ENCODE measurements around the gene CAMTA1.

CAMTA1 gene

GRCh38 chr1:6794164-6794563 lies 8.9 kb downstream of the CAMTA1 start:
- no peak overlapping the region for H3K9ac ChIP-seq (ENCODE audit: low read length)
- H3K9me3 ChIP-seq (ENCODE audit: insufficient read depth, low read length) = no peaks in the 10 kb centered on the region
- H3K79me2 ChIP-seq (ENCODE audit: insufficient read depth, low read length) = peaks cover 78% of the 10 kb centered on the region
- H3K9me2 ChIP-seq (replicated peaks; ENCODE audit: insufficient read depth, low read length) = no peaks in the 10 kb centered on the region
- H3K4me2 ChIP-seq (ENCODE audit: low read depth, low read length, poor library complexity, severe bottlenecking) = no peak overlapping the region
- TF ChIP-seq EZH2phosphoT487 (conservative IDR thresholded peaks at IDR 0.05; ENCODE audit: low read length) (no peak), CTCF (IDR thresholded peaks at IDR 0.05; ENCODE audit: insufficient read depth, low read length, poor library complexity, severe bottlenecking) (no peak)
- H3K4me3 ChIP-seq (ENCODE audit: insufficient read depth, low read length, poor library complexity, severe bottlenecking) = no peak overlapping the region
- H3F3A ChIP-seq (ENCODE audit: insufficient read depth) = no peaks in the 10 kb centered on the region
- H3K27ac ChIP-seq (ENCODE audit: low read depth, low read length) = no peak overlapping the region
- no peaks in the 10 kb centered on the region for H3K27me3 ChIP-seq (ENCODE audit: low read length)
- H3K36me3 ChIP-seq (ENCODE audit: low read length) = no peaks in the 10 kb centered on the region; the same call in 1 of the 2 replicates
- no peak overlapping the region for H2AFZ ChIP-seq (ENCODE audit: low read depth, low read length, severe bottlenecking)
- H4K20me1 ChIP-seq (ENCODE audit: low read depth, low read length) = 0 out of 2 replicates have a peak, but pooled peaks cover 8% of the 10 kb centered on the region

GRCh38 chr1:6795203-6795602 lies 9.9 kb downstream of the CAMTA1 start:
- Histone ChIP-seq H3K36me3 (ENCODE audit: low read length) (no peaks in the 10 kb centered on the region; the same call in 1 of the 2 replicates), H3F3A (ENCODE audit: insufficient read depth) (no peaks in the 10 kb centered on the region), H3K79me2 (ENCODE audit: insufficient read depth, low read length) (peaks cover 74% of the 10 kb centered on the region), H3K27ac (ENCODE audit: low read depth, low read length) (no peak overlapping the region), H3K27me3 (ENCODE audit: low read length) (no peaks in the 10 kb centered on the region), H3K9me2 (replicated peaks; ENCODE audit: insufficient read depth, low read length) (no peaks in the 10 kb centered on the region), H3K4me2 (ENCODE audit: low read depth, low read length, poor library complexity, severe bottlenecking) (no peak overlapping the region), H3K9me3 (ENCODE audit: insufficient read depth, low read length) (no peaks in the 10 kb centered on the region), H2AFZ (ENCODE audit: low read depth, low read length, severe bottlenecking) (no peak overlapping the region), H4K20me1 (ENCODE audit: low read depth, low read length) (0 out of 2 replicates have a peak, but pooled peaks cover 11% of the 10 kb centered on the region), H3K9ac (ENCODE audit: low read length) (no peak overlapping the region), H3K4me3 (ENCODE audit: insufficient read depth, low read length, poor library complexity, severe bottlenecking) (no peak overlapping the region)
- TF ChIP-seq CTCF (IDR thresholded peaks at IDR 0.05; ENCODE audit: insufficient read depth, low read length, poor library complexity, severe bottlenecking) = no peak
- TF ChIP-seq EZH2phosphoT487 (conservative IDR thresholded peaks at IDR 0.05; ENCODE audit: low read length) = no peak

- H3K9me2 ChIP-seq (replicated peaks; ENCODE audit: insufficient read depth, low read length) = no peaks in the 10 kb centered on the region
- H2AFZ ChIP-seq (ENCODE audit: low read depth, low read length, severe bottlenecking) = no peak overlapping the region
- no peaks in the 10 kb centered on the region for H3F3A ChIP-seq (ENCODE audit: insufficient read depth)
- H3K79me2 ChIP-seq (ENCODE audit: insufficient read depth, low read length) = peaks cover 73% of the 10 kb centered on the region
- no peak overlapping the region for H3K9ac ChIP-seq (ENCODE audit: low read length)
- H3K27ac ChIP-seq (ENCODE audit: low read depth, low read length) = no peak overlapping the region
- TF ChIP-seq EZH2phosphoT487 (conservative IDR thresholded peaks at IDR 0.05; ENCODE audit: low read length) (no peak), CTCF (IDR thresholded peaks at IDR 0.05; ENCODE audit: insufficient read depth, low read length, poor library complexity, severe bottlenecking) (no peak)
- no peak overlapping the region for H3K4me2 ChIP-seq (ENCODE audit: low read depth, low read length, poor library complexity, severe bottlenecking)
- H3K4me3 ChIP-seq (ENCODE audit: insufficient read depth, low read length, poor library complexity, severe bottlenecking) = no peak overlapping the region
- 0 out of 2 replicates have a peak, but pooled peaks cover 15% of the 10 kb centered on the region for H4K20me1 ChIP-seq (ENCODE audit: low read depth, low read length)
- no peaks in the 10 kb centered on the region; the same call in 1 of the 2 replicates for H3K36me3 ChIP-seq (ENCODE audit: low read length)
- no peaks in the 10 kb centered on the region for H3K27me3 ChIP-seq (ENCODE audit: low read length)
- H3K9me3 ChIP-seq (ENCODE audit: insufficient read depth, low read length) = no peaks in the 10 kb centered on the region
Observed at GRCh38 chr1:6795661-6796060, 10.4 kb downstream of the CAMTA1 start.

Data from SU-DHL-6 (cell line).